H1 (cell line): ENCODE results near the gene FAM174B. TPM values are rescaled to one million over a fixed set of nuclear protein-coding genes. Genes with fewer than 3 reads are reported as not detected.

Experiments used
- HDAC2 ChIP-seq, 2 experiments: fragments of 300-600 bp in 1 of 2; sonication (generic) in 1 of 2; IDR thresholded peaks; 2 replicates each; pipeline ENCODE4 v1.6.1; 2011 to 2012; ENCODE audit warnings: low read depth in 2 of 2, low read length in 2 of 2, mild to moderate bottlenecking in 2 of 2, moderate library complexity in 2 of 2, borderline replicate concordance in 1 of 2, inconsistent platforms in 1 of 2
- POLR2A ChIP-seq, 2 experiments: IDR thresholded peaks; 1 replicate in 1 of 2; 2 replicates in 1 of 2; pipeline ENCODE4 v1.6.1; 2011; ENCODE audit warnings: low read depth in 2 of 2, low read length in 2 of 2, mild to moderate bottlenecking in 2 of 2; ENCODE audit errors: control extremely low read depth in 1 of 2
- POLR2AphosphoS5 ChIP-seq: IDR thresholded peaks from 2 replicates; pipeline ENCODE4 v1.6.1; 2011; ENCODE audit warnings: low read depth, low read length
- RNF2 ChIP-seq: fragments of 200-900, 300-1000 bp; sonication (generic); IDR thresholded peaks from 2 replicates; pipeline ENCODE4 v1.7.1; 2016; ENCODE audit warnings: borderline replicate concordance, low read depth, mild to moderate bottlenecking, antibody characterized with exemption, low read length; ENCODE audit not compliant: poor library complexity, severe bottlenecking; ENCODE audit errors: missing control alignments
- SP4 ChIP-seq: IDR thresholded peaks from 2 replicates; pipeline ENCODE4 v1.6.1; 2012; ENCODE audit warnings: low read length, inconsistent platforms
- SRF ChIP-seq: IDR thresholded peaks from 2 replicates; pipeline ENCODE4 v1.6.1; 2011; ENCODE audit warnings: mild to moderate bottlenecking, low read depth, low read length, moderate library complexity
- USF2 ChIP-seq: IDR thresholded peaks from 2 replicates; pipeline ENCODE4 v1.6.1; 2011; ENCODE audit warnings: low read length, improper control_type of control experiment
- polyA plus RNA-seq, 7 experiments: library from polyadenylated mRNA; depleted of rRNA in 3 of 7; stranded (reverse) in 5 of 7; unstranded in 2 of 7; fragments of >200 nt in 5 of 7; fragments of 200-250 nt in 2 of 7; gene quantifications; 1 replicate in 5 of 7; 2 replicates in 1 of 7; 4 replicates in 1 of 7; pipeline versions ENCODE4 v1.2.1 to v1.2.3, GENCODE V29; 2011 to 2013; ENCODE audit warnings: missing spikeins in 2 of 7, mixed read lengths in 2 of 7
- total RNA-seq: library from RNA; stranded (reverse); fragmentation: NEBNext Ultra II Directional; extraction: Animal tissue kit (Norgen Biotek cat#: 25700); gene quantifications from 2 replicates; pipeline ENCODE4 v1.2.1, GENCODE V29; 2021

Gene FAM174B
- total and polyA plus RNA-seq, 2 of the 8 experiments (the other 6 are each of a cell fraction or from before 2014, with no cell fraction given): 9.3 to 35.2 TPM

- no peak for TF ChIP-seq HDAC2 (IDR thresholded peaks at IDR 0.05; ENCODE audit: borderline replicate concordance in 1 of 2, low read depth in 2 of 2, low read length in 2 of 2)
- no peak for TF ChIP-seq POLR2AphosphoS5
- TF ChIP-seq SP4: no peak
- no peak for TF ChIP-seq RNF2
- TF ChIP-seq POLR2A (IDR thresholded peaks at IDR 0.05; ENCODE audit: control extremely low read depth in 1 of 2, low read depth in 2 of 2, low read length in 2 of 2): no peak
- no peak for TF ChIP-seq USF2
- TF ChIP-seq SRF: no peak
Measured at GRCh38 chr15:92601592-92602266, 53.8 kb downstream of the FAM174B start (continued).
